Measurements from ENCODE around the gene HORMAD2.

GRCh38 chr22:30186041-30186440 is 105.8 kb downstream of the HORMAD2 start:
- TF ChIP-seq POLR2A (IDR thresholded peaks at IDR 0.05) (no peak), POLR2AphosphoS5 (IDR thresholded peaks at IDR 0.05) (no peak), CTCF (IDR thresholded peaks at IDR 0.05) (no peak)
